K562 (cell line): ENCODE data around the gene ASCC3. TPM values are rescaled to one million over a fixed set of nuclear protein-coding genes. Genes with fewer than 3 reads are reported as not detected.

Experiments used
- ATAC-seq: fragments of 200-7000 bp; cut with Tn5 transposase; 3 replicates; pipeline ENCODE4 v1.9.1; 2020; ENCODE audit warnings: moderate library complexity
- BruUV-seq: library from RNA; stranded (reverse); fragments of 400-500 nt; replicated peaks from 2 replicates; lab custom pipeline; 2021; lab: Mats Ljungman, UMichigan
- CTCF ChIA-PET: fragments of 300-600 bp; formaldehyde crosslinking; extraction: SDS; loops from one replicate; lab custom pipeline; 2021; ENCODE audit warnings: low intra/inter-chr PET ratio; lab: Yijun Ruan, JAX
- POLR2A ChIA-PET: fragments of 300-600, 350-650 bp; sonication (Branson Sonifier 250); formaldehyde crosslinking; extraction: SDS; loops from one replicate; lab custom pipeline; 2021; ENCODE audit warnings: antibody characterized with exemption, inconsistent platforms; lab: Yijun Ruan, JAX
- DNase-seq, 4 experiments: peaks; one replicate each; pipeline versions ENCODE4 v3.0.0 to v3.0.0-alpha.2; 2011 to 2018; ENCODE audit warnings: low spot score in 3 of 4, mixed read lengths in 3 of 4; ENCODE audit errors: extremely low read depth in 1 of 4
- FAIRE-seq: peaks from 2 replicates; lab custom pipeline; 2011; peaks lifted over from hg19 to GRCh38; lab: Jason Lieb, UNC
- H2AFZ ChIP-seq: 2 replicates; pipeline ENCODE4 v1.6.0; 2011; ENCODE audit warnings: low read depth, low read length, control low read depth, inconsistent platforms
- H3K27ac ChIP-seq: fragments of 200-600 bp; 3 replicates; pipeline ENCODE4 v1.8.0; 2011; ENCODE audit warnings: low read depth, mild to moderate bottlenecking, control low read depth, inconsistent platforms, low read length, moderate library complexity, mixed read lengths; ENCODE audit errors: extremely low read depth
- H3K27me3 ChIP-seq, 2 experiments: fragments of 300-600 bp in 1 of 2; 2 replicates in 1 of 2; 3 replicates in 1 of 2; pipeline versions ENCODE4 v1.6.0 to v1.8.0; 2011; ENCODE audit warnings: inconsistent platforms in 2 of 2, low read length in 2 of 2, mild to moderate bottlenecking in 1 of 2, mixed read lengths in 1 of 2, moderate library complexity in 1 of 2; ENCODE audit not compliant: control insufficient read depth in 2 of 2, insufficient read depth in 2 of 2
- H3K36me3 ChIP-seq: fragments of 300-600 bp; 3 replicates; pipeline ENCODE4 v1.8.0; 2011; ENCODE audit warnings: mild to moderate bottlenecking, low read length, inconsistent platforms; ENCODE audit not compliant: control insufficient read depth, insufficient read depth
- H3K4me1 ChIP-seq, 2 experiments: fragments of 200-600 bp in 1 of 2; replicated peaks in 1 of 2; 2 replicates in 1 of 2; 3 replicates in 1 of 2; pipeline versions ENCODE4 v1.5.1 to v1.8.0; 2011; ENCODE audit warnings: inconsistent platforms in 2 of 2, low read length in 2 of 2, mild to moderate bottlenecking in 1 of 2, mixed read lengths in 1 of 2, moderate library complexity in 1 of 2; ENCODE audit not compliant: control insufficient read depth in 2 of 2, insufficient read depth in 2 of 2
- H3K4me2 ChIP-seq: 2 replicates; pipeline ENCODE4 v1.6.1; 2011; ENCODE audit warnings: low read length, control low read depth, inconsistent platforms, mixed read lengths; ENCODE audit not compliant: insufficient read depth
- H3K4me3 ChIP-seq: fragments of 200-600 bp; sonication (generic), shearing (Covaris generic); 2 replicates; pipeline ENCODE4 v1.5.1; 2016; ENCODE audit warnings: control low read depth, inconsistent platforms
- H3K79me2 ChIP-seq: fragments of 200-600 bp; 3 replicates; pipeline ENCODE4 v1.8.0; 2011; ENCODE audit warnings: low read length, inconsistent platforms; ENCODE audit not compliant: control insufficient read depth, insufficient read depth
- H3K9ac ChIP-seq, 2 experiments: 2 replicates each; pipeline versions ENCODE4 v1.6.0 to v1.6.1; 2011; ENCODE audit warnings: low read depth in 2 of 2, low read length in 2 of 2, control low read depth in 1 of 2, inconsistent platforms in 1 of 2, mild to moderate bottlenecking in 1 of 2, mixed read lengths in 1 of 2; ENCODE audit not compliant: insufficient read depth in 1 of 2
- H3K9me1 ChIP-seq: one replicate; pipeline ENCODE4 v1.6.0; 2011; ENCODE audit warnings: inconsistent platforms, mild to moderate bottlenecking, low read length, moderate library complexity; ENCODE audit not compliant: control insufficient read depth, insufficient read depth
- H3K9me3 ChIP-seq: replicated peaks from 2 replicates; pipeline ENCODE4 v1.5.1; 2011; ENCODE audit warnings: low read depth, low read length, inconsistent platforms; ENCODE audit not compliant: control insufficient read depth, insufficient read depth
- H4K20me1 ChIP-seq: replicated peaks from 2 replicates; pipeline ENCODE4 v1.6.1; 2011; ENCODE audit warnings: low read length, inconsistent platforms, mixed read lengths; ENCODE audit not compliant: control insufficient read depth, insufficient read depth
- ADNP ChIP-seq: fragments of 200-800 bp; sonication (Bioruptor generic); IDR thresholded peaks from 2 replicates; pipeline ENCODE4 v1.6.1; 2016; ENCODE audit warnings: missing genetic modification characterization, missing compliant biosample characterization
- BRCA1 ChIP-seq, 2 experiments: fragments of 450-650 bp in 1 of 2; sonication (generic) in 1 of 2; formaldehyde crosslinking in 1 of 2; IDR thresholded peaks; 2 replicates each; pipeline versions ENCODE4 v1.5.0 to v1.6.1; 2017 to 2020; ENCODE audit warnings: mild to moderate bottlenecking in 1 of 2, missing genetic modification reagents in 1 of 2
- C11orf30 ChIP-seq: fragments of 450-650 bp; IDR thresholded peaks from 2 replicates; pipeline ENCODE4 v1.6.1; 2016; ENCODE audit warnings: low read depth, mild to moderate bottlenecking
- CEBPB ChIP-seq: fragments of 450-650 bp; IDR thresholded peaks from 2 replicates; pipeline ENCODE4 v1.6.1; 2016; ENCODE audit warnings: missing genetic modification characterization, missing compliant biosample characterization
- CEBPG ChIP-seq, 3 experiments: fragments of 200-800 bp in 1 of 3; sonication (Bioruptor generic) in 1 of 3; sonication (generic) in 1 of 3; formaldehyde crosslinking in 1 of 3; IDR thresholded peaks in 2 of 3; conservative IDR thresholded peaks in 1 of 3; 2 replicates each; pipeline versions ENCODE4 v1.6.1 to v1.8.0; 2016 to 2022; ENCODE audit warnings: missing compliant biosample characterization in 2 of 3, missing genetic modification characterization in 2 of 3, mild to moderate bottlenecking in 1 of 3, missing genetic modification reagents in 1 of 3
- ELF2 ChIP-seq: fragments of 250-450 bp; sonication (Bioruptor Pico); IDR thresholded peaks from 2 replicates; pipeline ENCODE4 v1.5.0; 2021; ENCODE audit warnings: mild to moderate bottlenecking
- MAFG ChIP-seq: fragments of 450-650 bp; conservative IDR thresholded peaks from 2 replicates; pipeline ENCODE4 v1.6.1; 2016; ENCODE audit warnings: missing genetic modification characterization, missing compliant biosample characterization
- RAD21 ChIP-seq, 2 experiments: fragments of 250-450 bp in 1 of 2; fragments of 450-650 bp in 1 of 2; sonication (Bioruptor Pico) in 1 of 2; formaldehyde crosslinking in 1 of 2; IDR thresholded peaks in 1 of 2; conservative IDR thresholded peaks in 1 of 2; 2 replicates each; pipeline versions ENCODE4 v1.4.0 to v1.8.0; 2020 to 2022; ENCODE audit warnings: mild to moderate bottlenecking in 2 of 2, moderate library complexity in 1 of 2
- SIN3B ChIP-seq: fragments of 450-650 bp; IDR thresholded peaks from 2 replicates; pipeline ENCODE4 v1.6.1; 2017; ENCODE audit warnings: low read depth, mild to moderate bottlenecking, moderate library complexity
- SMARCC2 ChIP-seq: fragments of 450-650 bp; IDR thresholded peaks from 2 replicates; pipeline ENCODE4 v1.6.1; 2017; ENCODE audit warnings: antibody characterized with exemption, moderate library complexity, mild to moderate bottlenecking, low read depth
- ZNF316 ChIP-seq: fragments of 450-650 bp; IDR thresholded peaks from 2 replicates; pipeline ENCODE4 v1.6.1; 2016
- WGBS: fragments of 100-300 bp; shearing (Covaris generic); methylation state at CpG from one replicate; pipeline ENCODE4 v1.1.6; 2016; ENCODE audit warnings: low coverage, mixed read lengths; ENCODE audit not compliant: insufficient coverage; ENCODE audit errors: missing lambda C conversion rate; 5-methylcytosine and 5-hydroxymethylcytosine counted together
- in situ Hi-C: fragments of 300-500 bp; cut with MboI; formaldehyde crosslinking; loops from 4 replicates; pipeline ENCODE4 v1.15.0; 2018; ENCODE audit warnings: inconsistent platforms, mixed read lengths
- intact Hi-C: fragments of 100-400 bp; cut with micrococcal nuclease; formaldehyde crosslinking; loops from 2 replicates; pipeline ENCODE4 v1.14.2; 2022
- polyA plus RNA-seq, 8 experiments: library from polyadenylated mRNA; depleted of rRNA in 4 of 8; stranded (reverse) in 5 of 8; unstranded in 3 of 8; fragments of >200 nt; fragmentation: Nextera tagmentation in 2 of 8; fragmentation: Illumina TruSeq in 1 of 8; extraction: Ambion mirVana in 2 of 8; extraction: Trizol in 1 of 8; gene quantifications; 2 replicates each; pipeline versions ENCODE4 v1.2.1 to v1.2.3, GENCODE V29; 2011 to 2014; ENCODE audit warnings: inconsistent platforms in 1 of 8, missing spikeins in 1 of 8
- total RNA-seq, 7 experiments: library from RNA; depleted of rRNA in 6 of 7; stranded (reverse); fragments of >200 nt in 6 of 7; fragmentation: Illumina TruSeq in 2 of 7; extraction: Trizol in 2 of 7; gene quantifications; 2 replicates each; pipeline versions ENCODE4 v1.2.1 to v1.2.3, GENCODE V29; 2011 to 2021; ENCODE audit warnings: low replicate concordance in 1 of 7

Gene ASCC3
- total and polyA plus RNA-seq, 9 of the 15 experiments (the other 6 are each of a cell fraction or from before 2014, with no cell fraction given) = 16.1 to 56.1 (median 33.9) TPM

DNA sequence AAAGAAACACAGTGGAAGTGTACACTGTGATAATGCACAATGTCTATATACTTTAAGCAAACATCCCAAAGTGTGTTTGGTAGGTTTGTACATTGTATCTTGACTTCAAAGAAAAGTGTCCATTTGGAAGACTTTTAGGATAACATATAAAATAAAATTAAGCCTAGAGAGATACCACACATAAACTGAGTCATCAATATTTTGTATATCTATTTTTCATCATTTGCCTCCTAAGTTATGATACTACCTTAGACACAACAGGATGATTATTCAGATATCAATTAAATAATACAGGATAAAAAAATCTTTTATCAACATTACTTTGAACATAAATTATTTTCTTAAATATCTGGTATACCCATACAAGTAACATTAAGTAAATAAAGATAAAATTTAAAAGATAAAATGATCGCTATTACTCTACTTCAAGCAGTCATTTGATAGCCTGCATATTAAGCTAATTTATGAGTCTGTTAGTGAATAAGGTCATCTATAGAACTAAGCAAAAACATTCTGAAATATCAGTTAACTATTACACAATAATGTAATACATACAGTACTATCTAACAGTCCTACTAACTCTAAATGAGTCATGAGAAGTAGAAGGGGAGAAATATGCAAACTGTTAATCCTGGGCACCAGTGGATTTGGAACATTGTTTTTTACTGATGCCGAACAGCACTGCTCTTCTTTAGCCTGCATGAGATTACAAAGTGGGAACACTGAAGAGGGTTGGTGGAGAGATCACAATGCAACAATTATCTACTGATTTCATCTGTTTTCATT, 258.0 kb downstream of the ASCC3 start:
- Histone ChIP-seq H2AFZ (no peak overlapping the region), H3K36me3 (peaks cover 21% of the 10 kb centered on the region), H3K4me2 (no peak overlapping the region), H3K27ac (no peak overlapping the region), H3K9me1 (no peaks in the 10 kb centered on the region), H3K4me3 (no peak overlapping the region), H3K79me2 (no peaks in the 10 kb centered on the region), H3K4me1 (no peaks in the 10 kb centered on the region), H4K20me1 (no peaks in the 10 kb centered on the region), H3K9me3 (no peaks in the 10 kb centered on the region), H3K9ac (no peak overlapping the region), H3K27me3 (no peaks in the 10 kb centered on the region)
- BruUV-seq = no TSS peak
- TF ChIP-seq C11orf30 (peak; percentile 28; the same call in 1 of the 2 replicates), ELF2 (no peak), BRCA1 (IDR thresholded peaks at IDR 0.05) (no peak), BRCA1 (CRISPR knock-in tag; IDR thresholded peaks at IDR 0.05) (no peak), SIN3B (no peak), CEBPB (tag) (peak; percentile 76), ZNF316 (peak; percentile 73; the same call in 1 of the 2 replicates), CEBPG (CRISPR knock-in tag; IDR thresholded peaks at IDR 0.05) (no peak), CEBPG (tag; conservative IDR thresholded peaks at IDR 0.05 in 1 of 2, IDR thresholded peaks at IDR 0.05 in 1 of 2) (peak; percentile 31 to 71; a peak in 2 of 4 replicates), ADNP (tag) (no peak), SMARCC2 (no peak), MAFG (tag) (no peak), RAD21 (CRISPR knock-in tag; conservative IDR thresholded peaks at IDR 0.05 in 1 of 2, IDR thresholded peaks at IDR 0.05 in 1 of 2) (no peak)
- ATAC-seq (no peak), FAIRE-seq (no peak), DNase-seq (no peak)
- WGBS = 100% methylated on average over 2 of the region's 2 CpGs
- intact Hi-C loops = no loop called here
- in situ Hi-C loops = no loop called here
- POLR2A ChIA-PET = no interaction called here
- CTCF ChIA-PET = no interaction called here
